G401 (cell line): ENCODE results near the gene FAM184A. TPM values are rescaled to one million over a fixed set of nuclear protein-coding genes. Genes with fewer than 3 reads are reported as not detected.
"Not testable (repeated sequence)": the region's sequence is repeated elsewhere in the genome, so short reads cannot be mapped to it uniquely, and the experiment has no call there.

Source experiments
- DNase-seq: peaks from one replicate; pipeline ENCODE4 v3.0.0-alpha.2; 2015; ENCODE audit warnings: low spot score
- in situ Hi-C: cut with HindIII; loops from 2 replicates; pipeline ENCODE4 v1.10.0; 2016; ENCODE audit warnings: low sequenced_read_pairs, mixed read lengths
- total RNA-seq: library from RNA; depleted of rRNA; stranded (reverse); fragments of >200 nt; shearing (Covaris generic); gene quantifications from 2 replicates; pipeline ENCODE4 v1.2.3, GENCODE V29; 2014

Gene FAM184A
- total RNA-seq, 1 experiment from 2014 or later: 0.07 TPM

- in situ Hi-C loops: no loop called here
- no peak for DNase-seq
Observed at GRCh38 chr6:119028091-119028490, 50.4 kb downstream of the FAM184A start.

GRCh38 chr6:119027465-119027864 lies 51.0 kb downstream of the FAM184A start:
- in situ Hi-C loops: no loop called here
- no peak for DNase-seq

GRCh38 chr6:119026822-119027221 lies 51.6 kb downstream of the FAM184A start:
- DNase-seq: no peak
- in situ Hi-C loops: no loop called here

- in situ Hi-C loops: no loop called here
- DNase-seq: no peak
Observed at GRCh38 chr6:119025793-119026192, 52.7 kb downstream of the FAM184A start.

- in situ Hi-C loops: no loop called here
- peak; percentile 19 for DNase-seq
Observed at GRCh38 chr6:119024111-119024510, 54.4 kb downstream of the FAM184A start.

- no peak for DNase-seq
- in situ Hi-C loops: no loop called here
Observed at GRCh38 chr6:119022796-119023195, 55.7 kb downstream of the FAM184A start.

- no peak for DNase-seq
- in situ Hi-C loops: no loop called here
Observed at GRCh38 chr6:119020597-119021561, 57.6 kb downstream of the FAM184A start.

GRCh38 chr6:119015165-119015564 lies 63.3 kb downstream of the FAM184A start:
- in situ Hi-C loops, DNase-seq: not testable (repeated sequence)

- DNase-seq: no peak
Observed at GRCh38 chr6:119012521-119012920, 65.9 kb downstream of the FAM184A start.

GRCh38 chr6:119009266-119009665 lies 69.2 kb downstream of the FAM184A start:
- DNase-seq, in situ Hi-C loops: not testable (repeated sequence)

More at GRCh38 chr6:119012521-119012920, 65.9 kb downstream of the FAM184A start:
- in situ Hi-C loops: no loop called here

- in situ Hi-C loops: no loop called here
Observed at GRCh38 chr6:119006974-119007373, 71.5 kb downstream of the FAM184A start.

GRCh38 chr6:119002069-119002468 lies 76.4 kb downstream of the FAM184A start:
- in situ Hi-C loops: no loop called here
- no peak for DNase-seq

More at GRCh38 chr6:119006974-119007373, 71.5 kb downstream of the FAM184A start:
- no peak for DNase-seq

- in situ Hi-C loops: no loop called here
- DNase-seq: no peak
Observed at GRCh38 chr6:118999494-119000040, 78.9 kb downstream of the FAM184A start.

GRCh38 chr6:118997426-118997825 lies 81.0 kb downstream of the FAM184A start:
- DNase-seq, in situ Hi-C loops: not testable (repeated sequence)

- in situ Hi-C loops: no loop called here
- no peak for DNase-seq
Observed at GRCh38 chr6:118996289-118996820, 82.1 kb downstream of the FAM184A start.

- DNase-seq: no peak
Observed at GRCh38 chr6:118993803-118994251, 84.6 kb downstream of the FAM184A start.

GRCh38 chr6:118993358-118993757 lies 85.1 kb downstream of the FAM184A start:
- in situ Hi-C loops: no loop called here
- DNase-seq: no peak

More at GRCh38 chr6:118993803-118994251, 84.6 kb downstream of the FAM184A start:
- in situ Hi-C loops: no loop called here

GRCh38 chr6:118992186-118992795 lies 86.2 kb downstream of the FAM184A start:
- DNase-seq: no peak
- in situ Hi-C loops: no loop called here

GRCh38 chr6:118986312-118986711 lies 92.2 kb downstream of the FAM184A start:
- DNase-seq: no peak
- in situ Hi-C loops: no loop called here
